Stimulated activated naive CD8-positive, alpha-beta T cell treated with anti-CD3 and anti-CD28 coated beads, Interleukin-15, amount 100 ng/mL, for 72 hours (primary cell): ENCODE measurements around the gene DACH1.
A peak's percentile ranks its signal among the peaks of the same experiment; 100 is the strongest.

Source experiments
- ATAC-seq: fragments of 150-1000 bp; cut with Tn5 transposase; 2 replicates; pipeline ENCODE4 v1.10.0; 2021; ENCODE audit warnings: mild to moderate bottlenecking, moderate library complexity
- DNase-seq, 2 donors: peaks; one replicate each; pipeline ENCODE4 v3.0.0; 2021 to 2022
- H3K27ac Mint-ChIP-seq, 2 donors: one replicate each; pipeline ENCODE4 v1.8.0; 2022; ENCODE audit warnings: mild to moderate bottlenecking in 2 of 2, mixed read lengths in 2 of 2, moderate library complexity in 2 of 2
- H3K27me3 Mint-ChIP-seq: one replicate; pipeline ENCODE4 v1.8.0; 2022; ENCODE audit warnings: mixed read lengths
- H3K4me1 Mint-ChIP-seq: one replicate; pipeline ENCODE4 v1.8.0; 2022; ENCODE audit warnings: mild to moderate bottlenecking, mixed read lengths
- H3K4me3 Mint-ChIP-seq, 2 donors: one replicate each; pipeline ENCODE4 v1.8.0; 2022; ENCODE audit warnings: mild to moderate bottlenecking in 2 of 2, mixed read lengths in 2 of 2, moderate library complexity in 1 of 2
- H3K9me3 Mint-ChIP-seq, 2 donors: one replicate each; pipeline ENCODE4 v1.8.0; 2022; ENCODE audit warnings: mixed read lengths in 2 of 2

Gene DACH1

DNA sequence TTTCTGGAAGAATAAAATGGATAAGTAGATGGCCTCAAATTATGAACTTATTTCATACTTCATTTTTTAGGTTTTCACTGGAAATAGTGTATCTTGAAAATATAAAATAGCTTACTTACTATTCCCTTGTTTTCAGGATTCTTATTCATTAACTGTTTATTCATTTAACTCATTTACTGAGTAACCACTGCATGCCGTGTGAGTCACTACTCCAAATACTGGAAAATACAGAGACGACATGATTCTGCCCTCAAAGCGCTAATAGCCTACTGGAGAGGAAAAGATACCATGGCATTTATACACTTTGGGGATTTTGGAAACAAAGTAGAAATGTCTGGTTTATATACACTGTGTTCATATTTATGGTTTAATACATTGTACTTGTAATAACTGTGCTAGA lies 270.9 kb downstream of the DACH1 start:
- no peaks in the 10 kb centered on the region for H3K9me3 Mint-ChIP-seq
- no peaks in the 10 kb centered on the region for H3K4me1 Mint-ChIP-seq
- H3K4me3 Mint-ChIP-seq = no peak overlapping the region
- ATAC-seq (no peak), DNase-seq (no peak)
- no peak overlapping the region for H3K27ac Mint-ChIP-seq
- H3K27me3 Mint-ChIP-seq = no peaks in the 10 kb centered on the region

DNA sequence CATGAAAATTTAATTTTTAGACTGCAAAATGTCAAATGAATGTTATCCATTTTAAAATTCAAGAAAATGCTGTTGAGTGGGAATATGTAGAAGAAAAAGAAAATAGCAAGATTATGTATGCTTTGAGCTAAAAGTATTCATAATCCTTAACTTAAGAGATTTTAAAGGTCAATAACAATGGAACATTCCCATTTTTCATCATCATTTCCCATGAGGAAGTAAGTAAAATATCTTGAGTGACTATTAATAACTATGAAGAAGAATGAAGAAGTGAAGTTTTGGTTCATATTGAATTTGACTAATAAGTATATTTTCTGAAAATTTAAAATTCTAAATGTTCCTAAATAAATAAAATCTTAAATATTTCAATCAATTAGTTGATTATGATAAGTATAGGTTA lies 273.4 kb downstream of the DACH1 start:
- H3K27me3 Mint-ChIP-seq = no peaks in the 10 kb centered on the region
- ATAC-seq = no peak
- no peak for DNase-seq
- no peak overlapping the region for H3K27ac Mint-ChIP-seq
- no peak overlapping the region for H3K4me3 Mint-ChIP-seq
- no peaks in the 10 kb centered on the region for H3K4me1 Mint-ChIP-seq
- no peaks in the 10 kb centered on the region for H3K9me3 Mint-ChIP-seq

DNA sequence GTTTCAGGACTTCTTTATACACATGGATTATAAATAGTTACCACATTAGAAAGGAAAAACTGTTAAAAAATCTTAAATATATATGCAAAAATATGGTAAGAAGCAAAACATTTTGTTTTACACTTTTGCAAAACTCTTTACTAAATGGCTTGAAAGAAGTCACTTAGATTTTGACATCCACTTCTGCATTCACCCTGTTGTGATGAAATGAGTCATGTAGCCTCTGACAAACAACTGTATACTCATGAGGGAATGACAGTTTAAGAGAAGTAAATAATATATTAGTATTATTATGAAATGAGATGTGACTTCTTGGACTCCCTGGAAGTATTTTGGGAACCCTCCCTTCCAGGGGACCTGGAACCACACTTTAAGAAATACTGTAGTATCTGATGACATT lies 275.6 kb downstream of the DACH1 start:
- Mint-ChIP-seq H3K4me3 (no peak overlapping the region), H3K4me1 (no peaks in the 10 kb centered on the region), H3K27ac (no peak overlapping the region), H3K9me3 (no peaks in the 10 kb centered on the region), H3K27me3 (no peaks in the 10 kb centered on the region)
- DNase-seq (no peak), ATAC-seq (no peak)

DNA sequence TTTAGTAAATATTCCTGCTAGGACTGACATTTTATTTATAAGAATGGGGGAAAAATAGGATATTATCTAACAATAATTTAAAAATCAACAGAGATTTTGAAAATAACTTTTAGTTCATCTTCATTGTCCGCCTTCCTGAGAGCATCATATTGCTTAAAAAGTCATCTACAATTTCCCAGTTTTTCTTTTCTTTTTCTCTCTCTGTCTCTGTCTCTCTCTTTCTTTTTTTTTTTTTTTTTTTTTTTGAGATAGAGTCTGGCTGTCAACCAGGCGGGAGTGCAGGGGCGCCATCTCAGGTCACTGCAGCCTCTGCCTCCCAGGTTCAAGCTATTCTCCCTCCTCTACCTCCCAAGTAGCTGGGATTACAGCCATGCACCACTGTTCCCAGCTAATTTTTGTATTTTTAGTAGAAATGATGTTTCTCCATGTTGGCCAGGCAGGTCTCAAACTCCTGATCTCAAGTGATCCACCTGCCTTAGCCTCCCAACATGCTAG lies 276.3 kb downstream of the DACH1 start:
- Mint-ChIP-seq H3K27ac (no peak overlapping the region), H3K4me1 (no peaks in the 10 kb centered on the region), H3K27me3 (no peaks in the 10 kb centered on the region), H3K9me3 (no peaks in the 10 kb centered on the region), H3K4me3 (no peak overlapping the region)
- ATAC-seq (no peak), DNase-seq (no peak)

GRCh38 chr13:71589032-71589431 lies 278.0 kb downstream of the DACH1 start:
- ATAC-seq (no peak), DNase-seq (no peak)
- Mint-ChIP-seq H3K4me3 (no peak overlapping the region), H3K4me1 (no peaks in the 10 kb centered on the region), H3K9me3 (no peaks in the 10 kb centered on the region), H3K27me3 (no peaks in the 10 kb centered on the region), H3K27ac (no peak overlapping the region)

- Mint-ChIP-seq H3K27ac (no peak overlapping the region), H3K27me3 (no peaks in the 10 kb centered on the region), H3K9me3 (no peaks in the 10 kb centered on the region), H3K4me3 (no peak overlapping the region), H3K4me1 (no peaks in the 10 kb centered on the region)
- DNase-seq = no peak
- no peak for ATAC-seq
These were observed 279.2 kb downstream of the DACH1 start for GRCh38 chr13:71587817-71588216.

DNA sequence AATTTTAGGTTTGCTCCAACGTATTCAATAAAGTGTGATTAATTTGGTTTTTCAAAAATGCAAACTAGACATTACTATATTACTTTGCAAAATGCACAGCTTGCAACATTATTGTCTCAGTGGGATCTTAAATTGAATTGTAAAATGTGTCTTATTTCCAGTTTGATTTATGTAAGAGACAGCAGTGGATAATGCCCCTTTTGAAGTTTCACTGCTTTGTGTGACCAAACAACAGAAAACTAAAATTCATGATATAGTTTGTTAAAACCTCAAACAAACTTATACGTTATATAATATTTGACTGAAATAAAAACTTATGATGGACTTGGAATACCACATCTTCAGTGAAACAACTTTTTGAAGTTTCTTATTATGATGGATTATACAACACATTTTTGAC lies 279.8 kb downstream of the DACH1 start:
- Mint-ChIP-seq H3K27ac (peak overlapping the region in 1 of 2 donors; percentile 69), H3K9me3 (no peaks in the 10 kb centered on the region), H3K4me1 (no peaks in the 10 kb centered on the region), H3K27me3 (no peaks in the 10 kb centered on the region), H3K4me3 (no peak overlapping the region)
- ATAC-seq (no peak), DNase-seq (no peak)

GRCh38 chr13:71583581-71583980 lies 283.4 kb downstream of the DACH1 start:
- no peak overlapping the region for H3K4me3 Mint-ChIP-seq
- H3K27me3 Mint-ChIP-seq = no peaks in the 10 kb centered on the region
- no peaks in the 10 kb centered on the region for H3K4me1 Mint-ChIP-seq
- no peak for ATAC-seq
- H3K27ac Mint-ChIP-seq = no peak overlapping the region
- no peaks in the 10 kb centered on the region for H3K9me3 Mint-ChIP-seq
- no peak for DNase-seq

DNA sequence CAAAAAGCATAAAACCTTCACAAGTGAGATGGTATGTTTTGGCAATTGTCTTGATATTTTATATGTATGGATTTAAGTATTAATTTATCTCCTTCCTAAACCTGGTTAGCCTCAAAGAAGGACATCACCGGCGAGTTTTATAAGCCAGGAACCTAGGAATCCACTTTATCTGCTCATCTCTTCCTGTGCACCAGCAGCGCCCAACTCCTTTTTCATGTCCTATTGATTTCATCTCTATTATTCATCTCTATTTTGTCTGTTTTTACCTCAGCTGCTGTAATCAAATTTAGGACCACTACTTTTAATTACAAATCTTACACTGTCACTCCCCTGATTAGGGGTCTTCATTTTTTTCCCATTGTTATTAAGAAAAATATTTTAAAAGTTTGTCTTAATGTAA lies 286.4 kb downstream of the DACH1 start:
- H3K9me3 Mint-ChIP-seq = no peaks in the 10 kb centered on the region

GRCh38 chr13:71578048-71578447 lies 289.0 kb downstream of the DACH1 start:
- H3K27ac Mint-ChIP-seq = no peak overlapping the region
- H3K4me3 Mint-ChIP-seq = no peak overlapping the region
- H3K9me3 Mint-ChIP-seq = no peaks in the 10 kb centered on the region
- no peak for ATAC-seq
- H3K4me1 Mint-ChIP-seq = no peaks in the 10 kb centered on the region
- H3K27me3 Mint-ChIP-seq = no peaks in the 10 kb centered on the region
- no peak for DNase-seq

More for the DNA sequence above, 286.4 kb downstream of the DACH1 start:
- ATAC-seq = no peak
- no peak overlapping the region for H3K27ac Mint-ChIP-seq
- no peak for DNase-seq
- no peaks in the 10 kb centered on the region for H3K27me3 Mint-ChIP-seq
- no peaks in the 10 kb centered on the region for H3K4me1 Mint-ChIP-seq
- no peak overlapping the region for H3K4me3 Mint-ChIP-seq

- no peaks in the 10 kb centered on the region for H3K9me3 Mint-ChIP-seq
- ATAC-seq = no peak
- H3K27me3 Mint-ChIP-seq = no peaks in the 10 kb centered on the region
- H3K4me1 Mint-ChIP-seq = no peaks in the 10 kb centered on the region
- DNase-seq = no peak
- no peak overlapping the region for H3K4me3 Mint-ChIP-seq
- H3K27ac Mint-ChIP-seq = no peak overlapping the region
These were observed 289.9 kb downstream of the DACH1 start for GRCh38 chr13:71577127-71577526.

GRCh38 chr13:71576571-71576970 lies 290.4 kb downstream of the DACH1 start:
- no peak overlapping the region for H3K27ac Mint-ChIP-seq
- ATAC-seq (no peak), DNase-seq (no peak)
- H3K27me3 Mint-ChIP-seq = no peaks in the 10 kb centered on the region
- no peaks in the 10 kb centered on the region for H3K4me1 Mint-ChIP-seq
- H3K4me3 Mint-ChIP-seq = no peak overlapping the region
- no peaks in the 10 kb centered on the region for H3K9me3 Mint-ChIP-seq

DNA sequence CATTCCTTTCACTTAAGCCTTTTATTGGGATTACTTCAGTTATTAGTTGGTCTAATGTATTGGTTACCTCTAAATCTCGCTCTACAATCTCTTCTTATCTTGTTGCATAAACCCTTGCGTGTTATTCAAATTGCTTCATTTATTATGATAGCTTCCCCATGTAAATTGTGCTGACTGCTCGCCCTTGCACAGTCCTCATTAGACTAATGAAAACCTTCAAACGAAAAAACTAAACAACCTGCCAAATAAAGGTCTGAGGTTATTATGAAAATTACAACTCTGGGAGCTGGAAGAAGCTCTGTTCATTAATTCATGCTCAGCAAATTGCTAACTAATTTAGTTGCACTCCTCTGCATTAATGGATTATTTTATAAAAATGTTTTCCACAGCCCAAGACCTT lies 320.1 kb downstream of the DACH1 start:
- Mint-ChIP-seq H3K4me1 (no peaks in the 10 kb centered on the region), H3K4me3 (no peak overlapping the region), H3K9me3 (no peaks in the 10 kb centered on the region), H3K27ac (no peak overlapping the region), H3K27me3 (no peaks in the 10 kb centered on the region)
- DNase-seq = no peak
- ATAC-seq = no peak

DNA sequence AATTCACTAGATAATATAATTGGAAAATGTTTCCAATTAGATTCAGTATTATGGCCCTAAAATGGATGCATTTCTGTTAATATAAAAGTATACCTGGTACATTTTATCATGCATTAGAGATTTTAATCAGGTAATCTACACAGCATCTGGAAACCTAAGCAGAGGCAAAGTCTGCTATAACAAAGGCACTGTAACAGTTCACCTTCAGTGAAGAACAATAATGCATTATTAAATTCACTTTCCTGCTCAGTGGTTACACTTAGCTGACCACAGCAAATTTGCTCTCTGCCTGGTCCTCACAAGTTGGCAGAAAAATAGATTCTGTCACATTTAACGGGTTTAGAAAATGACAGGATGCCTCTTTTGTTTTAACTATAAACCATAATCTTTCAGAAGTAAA lies 326.9 kb downstream of the DACH1 start:
- DNase-seq = no peak
- no peaks in the 10 kb centered on the region for H3K9me3 Mint-ChIP-seq
- H3K27me3 Mint-ChIP-seq = no peaks in the 10 kb centered on the region
- no peaks in the 10 kb centered on the region for H3K4me1 Mint-ChIP-seq
- H3K4me3 Mint-ChIP-seq = no peak overlapping the region
- no peak overlapping the region for H3K27ac Mint-ChIP-seq
- no peak for ATAC-seq

GRCh38 chr13:71536201-71536600 lies 330.8 kb downstream of the DACH1 start:
- no peaks in the 10 kb centered on the region for H3K4me1 Mint-ChIP-seq
- H3K27me3 Mint-ChIP-seq = no peaks in the 10 kb centered on the region
- no peaks in the 10 kb centered on the region for H3K9me3 Mint-ChIP-seq
- no peak overlapping the region for H3K4me3 Mint-ChIP-seq
- ATAC-seq (no peak), DNase-seq (no peak)
- H3K27ac Mint-ChIP-seq = no peak overlapping the region

DNA sequence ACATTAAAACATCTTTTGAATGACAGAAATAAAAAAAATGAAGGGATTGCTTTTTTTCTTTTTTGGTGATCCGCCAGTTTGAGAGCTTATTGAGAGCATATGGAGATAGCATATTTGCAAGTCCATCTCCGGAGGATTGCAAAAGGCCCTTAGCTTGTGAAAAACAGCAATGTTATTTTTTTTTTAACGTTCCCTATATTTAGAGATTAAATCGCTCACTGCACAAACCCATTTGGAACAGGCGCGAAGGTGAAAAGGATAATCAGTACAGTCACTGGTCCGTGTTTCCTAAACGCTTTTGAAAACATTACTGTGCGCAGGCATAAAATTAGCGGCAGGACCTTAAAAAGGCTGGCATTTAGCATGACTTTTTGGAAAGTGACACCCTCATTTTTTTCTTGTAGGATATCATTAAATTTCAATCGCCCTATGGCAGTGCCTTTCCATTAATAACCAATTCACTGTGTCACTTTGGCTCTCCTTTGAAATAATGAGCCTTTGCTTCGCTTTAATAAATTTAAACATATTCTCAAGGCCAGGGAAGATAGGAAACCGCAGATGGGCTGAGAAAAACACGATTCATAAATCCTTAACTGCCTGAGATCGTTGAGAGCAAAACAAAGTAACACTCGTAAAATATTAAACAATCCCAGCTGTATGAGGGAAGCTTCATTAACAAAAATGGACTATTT lies 342.2 kb downstream of the DACH1 start:
- no peak for ATAC-seq
- Mint-ChIP-seq H3K27ac (no peak overlapping the region), H3K27me3 (no peaks in the 10 kb centered on the region), H3K4me1 (no peaks in the 10 kb centered on the region), H3K4me3 (no peak overlapping the region), H3K9me3 (no peaks in the 10 kb centered on the region)
- DNase-seq = no peak

DNA sequence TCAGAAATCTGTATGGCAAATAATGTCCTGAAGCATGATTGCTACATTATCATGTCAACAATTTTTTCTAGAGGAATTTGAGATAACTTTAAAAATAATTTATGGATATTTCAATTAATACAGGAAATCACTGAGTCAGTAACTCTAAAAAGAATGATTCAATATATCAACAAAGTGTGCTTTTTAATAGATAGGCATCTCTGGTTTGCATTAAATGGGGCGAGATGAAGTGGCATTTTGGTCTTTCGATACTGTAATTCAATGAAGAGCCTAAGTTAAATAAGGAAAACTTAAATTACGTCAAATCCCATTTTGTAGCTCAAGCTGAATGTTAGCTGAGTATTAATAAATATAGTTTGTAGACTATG lies 342.8 kb downstream of the DACH1 start:
- no peak for DNase-seq
- no peaks in the 10 kb centered on the region for H3K27me3 Mint-ChIP-seq
- no peaks in the 10 kb centered on the region for H3K4me1 Mint-ChIP-seq
- no peak overlapping the region for H3K4me3 Mint-ChIP-seq
- ATAC-seq = no peak
- H3K9me3 Mint-ChIP-seq = no peaks in the 10 kb centered on the region
- H3K27ac Mint-ChIP-seq = no peak overlapping the region
